ENCODE measurements around the gene AP1B1.
"Not testable (repeated sequence)": the region's sequence is repeated elsewhere in the genome, so short reads cannot be mapped to it uniquely, and the experiment has no call there.

AP1B1 gene

DNA sequence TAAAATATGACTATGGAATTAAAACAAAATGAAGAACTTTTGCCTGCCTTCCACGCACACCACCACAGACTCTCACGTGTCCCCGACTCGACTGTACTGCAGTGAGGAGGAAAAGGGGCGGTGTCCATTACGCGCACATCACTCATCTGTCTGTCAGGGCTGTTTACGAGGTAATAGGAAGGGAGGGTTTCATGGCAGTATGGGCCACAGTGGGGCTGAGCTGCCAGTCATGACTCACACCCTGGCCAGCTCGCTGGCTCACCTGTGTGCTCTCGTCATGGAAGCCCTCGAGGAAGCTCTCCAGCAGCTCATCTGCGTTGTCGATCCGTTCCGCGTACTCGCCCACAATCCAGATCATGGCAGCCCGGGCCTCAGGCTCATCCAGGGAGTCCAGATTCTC is 39.4 kb downstream of the AP1B1 start:
- DNase-seq (ENCODE audit: low read depth in 2 of 2): no peak

DNA sequence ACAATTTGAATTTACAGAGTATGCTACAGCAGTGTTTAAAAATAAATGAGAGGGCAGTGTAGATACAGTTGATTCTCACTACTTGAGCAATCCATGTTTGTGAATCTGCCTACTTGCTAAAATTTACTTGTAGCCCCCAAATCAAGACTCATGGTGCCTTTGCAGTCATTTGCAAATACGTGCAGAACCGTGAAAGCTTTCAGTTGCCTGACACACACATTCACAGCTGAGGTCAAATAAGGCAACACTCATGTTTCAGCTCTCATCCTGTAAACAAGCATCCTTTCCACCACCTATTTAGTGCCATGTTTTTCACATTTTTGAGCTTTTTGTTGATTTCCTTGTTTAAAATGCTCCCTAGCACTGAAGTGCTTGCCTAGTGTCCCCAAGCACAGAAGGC is 40.3 kb downstream of the AP1B1 start:
- no peak for DNase-seq (ENCODE audit: low read depth in 2 of 2)

DNA sequence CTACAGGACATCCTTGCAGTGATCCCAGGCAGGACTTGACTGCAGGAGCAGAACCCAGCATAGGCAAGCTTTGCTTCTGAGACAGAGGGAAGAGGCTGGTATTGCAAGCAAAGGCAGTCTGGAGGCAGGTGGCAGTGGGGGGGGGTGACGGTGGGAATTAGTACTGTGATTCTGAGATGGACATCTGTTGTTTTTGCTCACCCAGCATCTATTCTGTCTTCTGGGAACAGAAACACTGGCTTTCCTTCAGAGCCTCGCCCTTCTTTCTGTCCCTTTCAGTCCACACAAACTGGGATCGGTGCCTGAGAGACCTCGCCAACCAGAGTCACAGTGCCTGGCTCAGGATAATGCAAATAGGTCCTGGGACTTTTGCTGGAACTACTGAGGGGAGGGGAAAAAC is 41.7 kb downstream of the AP1B1 start:
- DNase-seq (ENCODE audit: low read depth in 2 of 2): no peak

DNA sequence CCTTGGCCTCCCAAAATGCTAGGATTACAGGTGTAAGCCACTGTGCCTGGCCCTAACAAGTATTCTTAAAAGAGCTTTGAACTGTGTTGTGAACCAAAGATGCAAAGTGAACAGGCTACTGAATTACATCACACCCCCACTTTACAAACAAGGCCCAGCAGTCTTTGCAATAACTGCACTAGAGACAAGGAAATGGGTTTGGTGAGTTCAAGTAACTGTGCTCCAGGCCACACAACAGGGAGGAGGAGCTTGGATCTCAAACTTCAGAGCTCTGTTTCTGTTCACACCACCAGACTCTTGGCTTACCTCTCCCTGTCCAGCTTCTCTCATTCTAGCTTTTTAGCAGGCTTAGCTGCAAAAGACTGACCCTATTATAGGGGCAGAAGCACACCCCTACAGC is 42.4 kb downstream of the AP1B1 start:
- DNase-seq (ENCODE audit: low read depth in 2 of 2): no peak

DNA sequence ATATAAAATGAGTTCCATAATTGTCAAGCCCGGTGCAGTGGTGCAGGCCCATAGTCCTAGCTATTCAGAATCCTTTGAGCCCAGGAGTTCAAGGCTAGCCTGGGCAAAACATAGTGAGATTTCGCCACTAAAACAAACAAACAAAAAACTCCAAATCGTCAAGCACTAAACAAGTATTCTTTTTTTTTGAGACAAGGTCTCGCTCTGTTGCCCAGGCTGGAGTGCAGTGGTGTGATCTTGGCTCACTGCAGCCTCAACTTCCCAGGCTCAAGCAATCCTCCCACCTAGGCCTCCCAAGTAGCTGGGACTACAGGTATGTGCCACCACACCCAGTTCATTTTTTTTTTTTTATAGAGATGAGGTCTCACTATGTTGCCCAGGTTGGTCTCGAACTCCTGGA is 43.5 kb downstream of the AP1B1 start:
- not testable (repeated sequence) for DNase-seq (ENCODE audit: low read depth in 2 of 2)

DNA sequence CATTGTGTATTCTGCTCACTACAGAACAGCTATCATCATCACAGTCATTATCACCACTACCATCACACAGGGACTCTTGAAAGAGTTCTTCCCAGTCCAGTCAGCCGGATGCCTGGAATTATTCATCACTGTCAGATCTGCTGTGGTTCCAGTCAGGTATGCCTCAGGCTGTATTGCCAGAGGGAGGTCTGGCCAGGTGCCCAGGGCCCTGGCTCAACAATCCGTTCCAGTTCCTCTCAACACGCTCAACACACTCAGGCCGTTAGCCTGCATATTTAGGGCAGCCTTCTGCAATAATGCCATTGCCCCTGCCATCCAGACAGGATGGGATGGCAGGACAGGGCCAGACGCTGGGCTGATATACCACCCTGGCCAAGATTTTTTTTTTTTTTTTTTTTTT is 44.2 kb downstream of the AP1B1 start:
- no peak for DNase-seq (ENCODE audit: low read depth in 2 of 2)

DNA sequence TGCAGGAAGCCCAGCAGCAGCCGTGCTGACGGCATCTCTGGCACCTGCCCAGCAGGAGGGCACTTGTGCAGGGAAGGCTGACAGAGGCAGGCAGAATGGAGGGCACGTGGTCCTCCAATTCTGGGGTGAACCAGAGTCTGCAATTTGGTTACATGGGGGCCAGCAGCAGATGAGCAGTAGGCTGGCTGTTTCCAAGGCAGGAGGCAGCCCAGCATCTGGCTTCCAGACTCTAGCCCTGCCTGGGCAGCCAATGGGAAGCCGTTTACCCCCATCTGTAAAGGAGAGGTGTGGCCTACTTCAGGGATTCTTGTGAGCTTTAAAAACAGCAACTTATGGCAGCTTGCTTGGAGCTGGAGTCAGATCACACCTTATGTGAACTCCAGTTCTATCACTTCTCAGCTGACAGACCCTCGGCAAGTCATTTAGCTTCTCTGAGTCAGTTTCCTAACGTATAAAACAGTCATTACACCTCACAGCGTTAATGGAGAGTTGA is 45.0 kb downstream of the AP1B1 start:
- DNase-seq (ENCODE audit: low read depth in 2 of 2): no peak

DNA sequence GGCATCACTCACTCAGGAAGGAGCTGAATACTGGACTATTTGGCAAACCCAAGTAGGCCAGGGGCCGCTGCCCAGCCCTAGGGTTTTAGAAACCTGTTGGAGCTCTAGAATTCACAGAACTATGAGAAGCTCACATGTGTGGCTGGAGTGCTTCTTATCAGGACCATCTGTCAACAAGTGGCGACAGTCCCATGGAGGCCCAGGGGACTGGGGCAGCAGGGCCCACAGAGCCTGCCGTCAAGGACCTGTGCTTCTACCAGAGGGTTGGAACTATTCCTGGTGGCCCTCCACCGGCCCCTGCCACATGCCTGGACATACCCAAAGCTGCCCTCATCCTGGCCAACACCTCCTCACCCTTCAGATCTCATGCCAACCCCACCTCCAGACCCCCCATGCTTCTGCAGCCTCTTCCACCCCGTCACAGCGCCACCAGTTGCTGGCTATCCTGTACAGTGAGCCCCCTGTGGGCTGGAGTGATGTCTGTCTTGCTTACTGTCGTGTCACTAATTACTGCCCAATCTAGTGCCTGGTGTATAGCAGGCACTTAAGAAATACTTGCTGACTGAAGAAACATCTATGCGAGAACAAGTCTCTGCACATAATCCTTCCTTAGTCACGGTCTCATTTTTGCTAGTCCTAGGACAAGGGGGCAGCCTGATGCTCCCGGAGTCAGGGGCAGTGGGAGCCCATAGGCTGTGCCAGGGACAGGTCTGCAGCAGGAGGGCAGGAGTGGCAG is 45.6 kb downstream of the AP1B1 start:
- DNase-seq (ENCODE audit: low read depth in 2 of 2): no peak

DNA sequence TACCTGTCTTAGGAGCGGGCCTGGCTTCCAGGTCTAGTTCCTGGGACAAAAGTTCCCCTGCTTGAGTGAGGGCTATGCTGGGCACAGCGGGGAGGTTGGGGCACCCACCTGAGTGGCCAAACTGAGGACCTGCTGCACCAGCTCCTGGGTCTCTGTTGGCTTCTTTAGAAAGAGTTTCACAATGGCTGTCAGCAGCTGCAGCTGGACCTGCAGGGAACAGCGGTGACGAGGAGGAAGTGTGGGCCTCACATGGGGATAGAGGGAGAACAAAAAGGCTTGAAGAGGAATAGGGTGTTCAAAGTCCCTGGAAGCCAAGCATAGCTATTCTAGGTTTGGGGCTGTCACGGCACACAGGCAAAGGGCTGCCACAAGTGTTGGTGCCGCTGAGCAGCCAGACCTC is 46.2 kb downstream of the AP1B1 start:
- DNase-seq (ENCODE audit: low read depth in 2 of 2): no peak

DNA sequence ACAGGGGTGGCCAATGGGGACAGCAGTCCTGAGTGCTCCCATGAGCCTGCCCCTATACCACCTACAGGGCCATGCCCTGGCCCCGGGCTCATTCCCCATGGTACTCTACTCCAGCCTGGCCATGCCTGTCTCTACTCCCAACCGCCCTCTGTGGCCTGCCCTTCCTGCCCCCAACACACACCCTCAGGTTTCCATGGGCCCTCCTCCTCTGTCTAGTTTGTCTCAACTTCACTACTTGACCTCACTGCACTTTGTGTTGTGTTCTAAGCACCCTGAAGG is 46.6 kb downstream of the AP1B1 start:
- DNase-seq (ENCODE audit: low read depth in 2 of 2): no peak

DNA sequence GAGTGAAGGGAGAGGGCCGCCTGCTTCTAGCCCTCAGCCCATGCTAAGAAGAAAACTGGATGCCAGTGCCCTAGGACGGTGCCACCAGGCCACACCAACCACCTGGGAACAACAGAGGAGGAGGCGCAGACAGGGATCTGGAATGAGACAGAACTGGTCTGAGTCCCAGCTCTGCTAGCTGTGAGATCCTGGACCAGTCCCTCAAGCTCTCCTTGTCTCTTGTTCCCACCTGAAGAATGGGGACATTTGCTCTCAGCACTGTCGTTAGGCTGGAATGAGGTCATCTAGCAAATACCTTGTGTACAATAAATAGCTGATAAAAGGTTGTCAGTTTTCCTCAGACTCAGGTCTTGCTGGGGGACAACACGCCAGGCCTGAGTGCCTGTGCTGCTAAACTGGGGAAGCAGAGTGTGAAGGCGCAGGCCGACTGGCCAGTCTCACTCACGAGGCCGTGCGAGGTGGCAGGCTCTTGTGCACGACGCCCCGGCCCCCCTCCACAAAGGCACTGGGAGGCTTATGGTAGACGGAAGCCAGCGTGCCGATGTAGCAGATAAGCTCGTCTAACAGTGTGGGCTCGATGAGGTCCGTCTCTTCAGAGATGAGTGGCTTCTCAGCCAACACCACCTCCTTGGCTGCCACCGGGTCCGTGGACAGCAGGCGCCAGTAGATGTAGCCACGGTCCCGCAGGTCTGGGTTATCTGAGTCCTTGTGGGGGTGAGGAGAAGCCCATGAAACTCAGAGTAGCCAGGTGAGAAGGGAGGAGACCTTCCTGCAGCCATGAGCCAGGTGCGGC is 47.1 kb downstream of the AP1B1 start:
- no peak for DNase-seq (ENCODE audit: low read depth in 2 of 2)

DNA sequence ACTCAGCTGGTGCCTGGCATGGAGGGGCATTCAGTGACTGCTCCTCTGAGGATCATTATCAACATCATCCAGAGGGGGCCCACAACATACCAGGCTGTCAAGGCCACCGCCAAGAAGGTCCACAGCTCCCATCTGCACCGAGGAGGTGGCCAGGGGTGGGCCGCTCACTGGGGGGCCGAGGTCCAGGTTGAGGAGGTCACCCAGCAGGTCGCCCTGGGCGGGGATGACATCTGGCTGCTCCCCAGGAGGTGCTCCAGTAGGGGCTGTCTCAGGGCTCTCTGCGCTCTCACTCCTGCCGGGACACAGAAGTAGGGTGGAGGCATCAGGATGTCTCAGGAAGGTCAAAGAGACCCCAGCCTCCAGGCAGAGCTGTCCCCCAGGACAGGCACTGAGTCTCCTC is 47.8 kb downstream of the AP1B1 start:
- DNase-seq (ENCODE audit: low read depth in 2 of 2): no peak

DNA sequence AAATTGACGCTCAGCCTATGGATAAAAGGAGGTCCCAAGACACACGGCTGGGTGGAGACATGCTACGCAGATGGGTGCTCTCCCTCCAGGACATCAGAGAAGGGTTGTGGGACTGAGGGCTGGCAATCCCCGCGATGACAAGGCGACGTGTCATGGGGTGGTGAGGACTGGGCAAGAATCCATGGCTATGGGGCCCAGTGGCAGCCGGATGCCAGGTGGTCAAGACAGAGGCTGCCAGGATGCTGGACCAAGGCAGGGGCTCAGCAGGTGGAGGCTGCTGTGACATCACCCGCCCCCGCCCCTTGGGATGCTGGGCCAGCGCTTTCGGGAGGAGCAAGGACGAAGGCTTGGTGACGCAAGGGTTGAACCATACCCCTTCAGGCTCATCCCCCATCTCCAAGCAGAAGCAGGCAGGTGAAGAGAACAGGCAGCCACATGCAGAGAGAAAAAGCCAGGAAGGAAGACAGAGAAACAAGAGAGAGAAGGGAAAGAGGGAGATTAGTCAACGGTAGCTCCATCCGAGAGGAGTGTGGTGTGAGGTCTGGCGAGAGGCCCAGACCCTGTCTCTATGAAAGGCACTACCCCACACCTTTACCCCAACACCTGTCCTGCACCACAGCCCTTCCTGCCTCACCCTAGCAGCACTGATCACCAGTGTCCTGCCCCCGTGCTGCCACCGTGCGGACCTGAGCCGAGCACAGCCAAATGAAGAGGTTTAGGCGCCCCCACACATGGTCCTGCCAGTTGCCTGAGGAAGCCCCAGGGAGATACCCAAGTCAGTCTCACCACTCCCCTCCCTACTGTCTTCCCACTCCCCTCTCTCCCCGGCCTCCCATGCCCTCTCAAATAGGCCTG is 48.8 kb downstream of the AP1B1 start:
- DNase-seq (ENCODE audit: low read depth in 2 of 2): no peak

DNA sequence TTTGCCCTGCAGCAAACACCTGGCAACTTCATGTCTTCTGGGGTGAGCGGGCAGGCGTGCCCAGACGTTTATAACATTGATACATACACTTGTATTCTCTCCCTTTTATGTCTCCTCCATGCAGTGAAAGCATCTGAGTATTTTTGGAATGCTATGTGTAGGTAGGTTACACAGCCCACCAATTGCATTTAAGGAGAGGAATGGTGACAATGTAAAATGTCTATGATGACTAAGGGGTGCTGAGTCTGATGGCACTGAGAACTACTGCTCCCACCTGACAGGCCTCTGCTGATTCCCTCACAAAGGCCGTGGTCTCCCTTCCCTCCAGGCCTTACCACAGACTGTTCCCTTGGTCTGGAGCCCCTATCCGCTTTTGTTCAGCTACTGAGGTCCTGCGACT is 50.0 kb downstream of the AP1B1 start:
- no peak for DNase-seq (ENCODE audit: low read depth in 2 of 2)

DNA sequence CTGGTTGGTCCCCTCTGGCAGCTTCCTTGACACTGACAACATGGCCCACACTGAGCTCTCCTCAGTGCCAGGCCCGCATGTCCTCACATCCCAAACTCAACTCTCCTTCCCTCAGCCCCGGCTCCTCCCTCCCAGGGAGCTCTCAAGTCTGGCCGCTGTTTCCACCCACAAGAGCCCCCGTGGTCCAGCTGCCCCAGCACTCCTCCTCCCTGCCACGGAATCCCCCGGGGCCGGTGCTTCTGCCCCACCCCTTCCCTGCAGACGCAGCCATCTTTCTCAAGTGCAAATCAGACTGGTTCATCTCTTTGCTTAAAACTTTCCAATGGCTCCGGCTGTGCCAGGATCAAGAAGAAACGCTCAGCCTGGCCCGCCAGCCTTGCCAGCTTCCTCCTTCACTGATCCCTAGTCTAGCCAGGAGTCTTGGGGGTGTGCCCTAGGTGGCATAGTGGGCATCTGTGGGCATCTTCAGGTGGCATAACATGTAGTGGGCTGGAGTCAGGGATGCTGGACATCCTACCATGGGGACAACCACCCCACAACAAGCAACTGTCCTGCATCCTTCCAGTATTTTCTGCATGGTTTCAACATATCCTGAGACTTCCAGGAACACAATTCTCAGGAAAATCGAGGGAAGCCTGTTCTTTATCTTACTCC is 50.6 kb downstream of the AP1B1 start:
- DNase-seq (ENCODE audit: low read depth in 2 of 2): no peak

DNA sequence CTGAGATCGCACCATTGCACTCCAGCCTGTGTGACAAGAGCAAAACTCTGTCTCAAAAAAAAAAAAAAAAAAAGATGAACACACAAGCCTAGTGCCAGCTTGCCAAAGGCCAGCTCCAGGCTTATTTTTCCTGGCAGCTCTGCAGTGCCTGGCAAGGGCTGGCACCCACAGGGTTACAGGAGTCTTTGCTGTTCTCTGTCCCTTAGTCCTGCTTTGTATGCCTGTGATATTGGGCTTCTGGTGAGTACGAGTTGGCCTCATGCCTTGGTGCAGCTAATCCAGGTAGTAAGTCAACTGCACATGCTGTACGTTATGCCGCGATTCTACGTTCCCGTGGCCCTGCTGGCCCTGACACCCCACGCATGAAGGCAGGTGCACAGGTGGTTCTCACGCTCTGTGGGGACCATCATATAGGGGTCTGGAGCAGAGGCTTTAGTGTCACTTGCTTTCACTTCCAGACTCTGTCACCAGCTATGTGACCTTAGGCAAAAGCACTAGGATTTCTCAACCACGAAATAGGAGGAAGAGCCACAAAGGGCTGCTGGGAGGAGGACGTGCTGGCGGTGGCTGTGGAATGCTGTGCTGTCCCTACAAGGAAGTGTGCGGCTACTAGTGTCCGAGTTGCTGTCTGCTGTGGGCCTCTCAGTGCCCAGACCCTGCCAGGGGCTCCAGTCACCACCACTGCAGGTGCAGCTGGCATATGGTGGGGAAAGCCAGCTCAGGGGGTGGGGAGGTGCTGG is 51.4 kb downstream of the AP1B1 start:
- DNase-seq (ENCODE audit: low read depth in 2 of 2): no peak

DNA sequence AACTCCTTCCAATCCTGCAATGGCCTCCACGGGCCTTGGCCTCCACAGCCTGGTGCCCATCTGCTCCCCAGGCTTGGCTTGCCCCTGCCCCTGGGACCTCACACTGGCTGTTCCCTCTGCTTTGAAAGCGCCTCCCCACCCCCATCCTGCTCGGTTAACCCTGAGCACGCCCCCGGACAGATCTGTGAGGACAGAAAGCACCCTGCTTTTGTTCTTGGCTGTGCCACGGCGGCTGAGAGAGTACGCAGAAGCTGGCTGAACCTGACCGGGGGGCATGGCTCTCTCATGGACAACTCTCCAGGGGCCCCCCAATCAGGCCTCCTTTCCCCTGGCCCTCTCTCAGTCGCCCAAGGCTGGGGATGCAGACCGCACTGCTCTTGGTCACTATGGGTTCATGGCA is 52.7 kb downstream of the AP1B1 start:
- DNase-seq (ENCODE audit: low read depth in 2 of 2): no peak

DNA sequence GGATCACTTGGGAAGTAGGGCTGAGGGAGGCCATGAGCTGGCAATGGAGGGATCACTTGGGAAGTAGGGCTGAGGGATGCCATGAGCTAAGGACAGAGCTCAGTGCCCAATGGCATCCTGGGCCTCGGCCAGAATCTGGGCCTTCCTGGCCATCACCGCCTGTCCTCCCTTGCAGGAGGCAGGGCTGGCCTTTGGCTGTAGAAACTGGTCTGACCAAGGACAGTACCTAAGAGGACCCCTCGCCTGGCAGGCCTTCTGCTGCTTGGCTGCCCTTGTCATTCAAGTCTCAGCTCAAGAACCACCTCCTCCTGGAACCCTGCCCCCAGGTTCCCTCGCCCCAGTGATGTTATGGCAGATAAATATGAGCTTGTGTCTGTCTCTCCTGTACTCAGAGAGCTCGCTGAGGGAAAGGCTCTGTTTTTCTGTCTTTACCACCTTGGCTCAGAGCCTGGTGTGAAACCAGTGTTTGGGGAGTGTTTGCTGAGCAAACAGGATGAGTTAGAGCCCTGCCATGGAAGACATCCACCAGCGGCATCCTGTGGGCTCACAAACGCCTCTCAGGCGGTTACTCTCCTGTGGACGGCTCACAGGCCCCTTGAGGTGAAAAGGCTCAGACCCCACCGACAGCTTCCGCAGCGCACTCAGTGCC is 53.5 kb downstream of the AP1B1 start:
- DNase-seq (ENCODE audit: low read depth in 2 of 2): no peak

DNA sequence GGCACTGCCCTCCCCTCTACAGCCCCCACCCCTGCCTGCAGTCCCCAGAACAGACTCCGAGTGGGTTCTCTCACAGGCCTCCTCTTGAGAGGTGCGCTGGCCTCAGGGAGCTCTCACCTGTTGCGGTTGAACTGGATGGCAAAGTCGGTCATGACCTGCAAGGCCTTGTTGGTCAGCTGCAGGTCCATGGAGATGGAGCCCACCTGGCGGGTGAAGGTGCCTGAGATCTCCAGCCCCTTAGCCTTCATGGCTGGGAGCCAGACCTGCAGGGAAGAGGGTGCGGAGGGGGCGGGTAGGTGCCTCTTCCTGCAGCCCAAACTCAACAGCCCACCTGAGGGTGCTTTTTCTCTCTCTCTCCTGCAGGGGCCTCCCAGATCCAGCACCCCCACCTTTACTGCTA is 54.2 kb downstream of the AP1B1 start:
- DNase-seq (ENCODE audit: low read depth in 2 of 2): no peak

DNA sequence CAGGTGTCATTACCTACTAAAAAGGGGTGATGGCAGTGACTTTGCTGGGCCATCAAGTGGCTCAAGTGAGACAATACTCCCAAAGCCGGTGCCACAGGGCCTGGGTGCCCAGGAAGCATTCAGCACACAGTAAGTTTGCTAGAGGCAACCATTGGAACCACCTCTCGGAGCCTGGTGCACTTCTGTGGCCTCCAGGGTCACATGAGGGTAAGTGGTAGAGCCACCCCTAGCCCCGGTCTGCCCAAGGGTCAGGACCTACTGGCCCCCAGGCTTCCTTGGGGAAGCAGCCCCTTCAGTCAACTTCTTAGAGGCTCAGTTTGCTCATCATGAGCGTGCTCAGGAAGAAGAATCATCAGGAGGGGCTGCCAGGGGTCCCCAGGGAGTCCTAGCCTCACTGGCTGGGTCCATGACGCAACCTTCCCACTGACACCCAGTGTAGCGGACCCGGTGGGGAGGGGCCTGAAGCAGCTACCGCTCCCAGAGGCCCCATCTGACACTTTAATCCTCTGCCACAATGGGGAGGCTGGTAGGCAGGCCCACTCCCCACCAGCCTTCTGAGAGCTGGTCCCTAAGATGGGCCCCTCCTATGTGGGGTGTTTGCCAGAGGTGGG is 55.4 kb downstream of the AP1B1 start:
- no peak for DNase-seq (ENCODE audit: low read depth in 2 of 2)

Measured in activated CD8-positive, alpha-beta memory T cell treated with anti-CD3 and anti-CD28 coated beads for 4 hours (primary cell).